HepG2 (cell line): ENCODE results near the gene TSC22D4. TPM values are rescaled to one million over a fixed set of nuclear protein-coding genes. Genes with fewer than 3 reads are reported as not detected.

ENCODE experiments used
- ATM ChIP-seq: fragments of 450-650 bp; IDR thresholded peaks from 2 replicates; pipeline ENCODE4 v1.7.1; 2017; ENCODE audit warnings: mild to moderate bottlenecking, borderline replicate concordance
- CEBPB ChIP-seq: IDR thresholded peaks from 2 replicates; pipeline ENCODE4 v1.6.1; 2011; ENCODE audit warnings: low read depth, low read length, improper control_type of control experiment, borderline replicate concordance
- E2F5 ChIP-seq: sonication (generic); formaldehyde crosslinking; conservative IDR thresholded peaks from 2 replicates; pipeline ENCODE4 v1.4.0; 2020; ENCODE audit warnings: missing genetic modification reagents
- FOXC1 ChIP-seq: sonication (generic); formaldehyde crosslinking; IDR thresholded peaks from 2 replicates; pipeline ENCODE4 v1.8.0; 2022; ENCODE audit warnings: mild to moderate bottlenecking, missing genetic modification reagents, borderline replicate concordance
- GABPB1 ChIP-seq: IDR thresholded peaks from 2 replicates; pipeline ENCODE4 v1.6.1; 2016; ENCODE audit warnings: mild to moderate bottlenecking, missing genetic modification reagents, moderate library complexity, missing compliant biosample characterization
- GLI4 ChIP-seq: sonication (generic); formaldehyde crosslinking; IDR thresholded peaks from 2 replicates; pipeline ENCODE4 v1.5.1; 2020; ENCODE audit warnings: missing genetic modification reagents, mild to moderate bottlenecking, moderate library complexity, borderline replicate concordance
- GLMP ChIP-seq: sonication (generic); formaldehyde crosslinking; IDR thresholded peaks from 2 replicates; pipeline ENCODE4 v1.9.0; 2021; ENCODE audit warnings: missing genetic modification reagents, mild to moderate bottlenecking, borderline replicate concordance
- NONO ChIP-seq, 2 experiments: fragments of 450-650 bp in 1 of 2; sonication (generic) in 1 of 2; formaldehyde crosslinking in 1 of 2; IDR thresholded peaks in 1 of 2; conservative IDR thresholded peaks in 1 of 2; 2 replicates each; pipeline versions ENCODE4 v1.6.1 to v1.8.0; 2017 to 2022; ENCODE audit warnings: mild to moderate bottlenecking in 1 of 2, missing genetic modification reagents in 1 of 2, moderate library complexity in 1 of 2
- ONECUT2 ChIP-seq: sonication (generic); formaldehyde crosslinking; IDR thresholded peaks from 2 replicates; pipeline ENCODE4 v1.4.0; 2020; ENCODE audit warnings: missing genetic modification reagents
- PITX1 ChIP-seq: sonication (generic); formaldehyde crosslinking; IDR thresholded peaks from 2 replicates; pipeline ENCODE4 v1.5.1; 2020; ENCODE audit warnings: mild to moderate bottlenecking, missing genetic modification reagents
- PLRG1 ChIP-seq: fragments of 450-650 bp; conservative IDR thresholded peaks from 2 replicates; pipeline ENCODE4 v1.6.1; 2016
- TOE1 ChIP-seq: sonication (generic); formaldehyde crosslinking; IDR thresholded peaks from 2 replicates; pipeline ENCODE4 v1.4.0; 2020; ENCODE audit warnings: mild to moderate bottlenecking, missing genetic modification reagents
- TRIM24 ChIP-seq: sonication (generic); formaldehyde crosslinking; IDR thresholded peaks from 2 replicates; pipeline ENCODE4 v1.8.0; 2022; ENCODE audit warnings: mild to moderate bottlenecking, missing genetic modification reagents
- ZBTB42 ChIP-seq: sonication (generic); formaldehyde crosslinking; IDR thresholded peaks from 2 replicates; pipeline ENCODE4 v1.5.0; 2020; ENCODE audit warnings: mild to moderate bottlenecking, missing genetic modification reagents
- ZFY ChIP-seq: sonication (generic); formaldehyde crosslinking; IDR thresholded peaks from 2 replicates; pipeline ENCODE4 v1.4.0; 2020; ENCODE audit warnings: missing genetic modification reagents
- ZFYVE20 ChIP-seq: sonication (generic); formaldehyde crosslinking; IDR thresholded peaks from 2 replicates; pipeline ENCODE4 v1.8.0; 2023; ENCODE audit warnings: low read depth, mild to moderate bottlenecking, moderate library complexity, missing genetic modification reagents, borderline replicate concordance
- ZMAT3 ChIP-seq: sonication (generic); formaldehyde crosslinking; conservative IDR thresholded peaks from 2 replicates; pipeline ENCODE4 v1.7.0; 2021; ENCODE audit warnings: missing genetic modification reagents
- ZMYM3 ChIP-seq: sonication (generic); formaldehyde crosslinking; IDR thresholded peaks from 2 replicates; pipeline ENCODE4 v1.5.1; 2020; ENCODE audit warnings: mild to moderate bottlenecking, missing genetic modification reagents
- ZNF652 ChIP-seq: IDR thresholded peaks from 2 replicates; pipeline ENCODE4 v1.6.1; 2016; ENCODE audit warnings: low read depth, borderline replicate concordance
- polyA plus RNA-seq, 8 experiments: library from polyadenylated mRNA; depleted of rRNA in 3 of 8; stranded (reverse) in 7 of 8; unstranded in 1 of 8; fragments of >200 nt; fragmentation: Illumina TruSeq in 4 of 8; extraction: Trizol in 4 of 8; gene quantifications; 2 replicates each; pipeline versions ENCODE4 v1.2.1 to v1.2.3, GENCODE V29; 2011 to 2016; ENCODE audit warnings: low read depth in 4 of 8, missing spikeins in 1 of 8, mixed read lengths in 1 of 8; ENCODE audit not compliant: insufficient read depth in 1 of 8
- total RNA-seq, 5 experiments: library from RNA; depleted of rRNA; stranded (reverse); fragments of >200 nt; fragmentation: Illumina TruSeq; extraction: Trizol; gene quantifications; 2 replicates each; pipeline ENCODE4 v1.2.3, GENCODE V29; 2016; ENCODE audit warnings: low read depth in 1 of 5
- TF ChIP-seq, protein P1 (sequence below): sonication (generic); formaldehyde crosslinking; IDR thresholded peaks from 2 replicates; pipeline ENCODE4 v1.4.0; 2020; ENCODE audit warnings: missing genetic modification reagents
- TF ChIP-seq, protein P2 (sequence below): IDR thresholded peaks from 2 replicates; pipeline ENCODE4 v1.6.1; 2016; ENCODE audit warnings: missing compliant biosample characterization, missing genetic modification reagents, borderline replicate concordance

The TSC22D4 gene
- total and polyA plus RNA-seq, 2 of the 13 experiments (the other 11 are each of a cell fraction or from before 2014, with no cell fraction given): 7.7 to 8.7 TPM

DNA sequence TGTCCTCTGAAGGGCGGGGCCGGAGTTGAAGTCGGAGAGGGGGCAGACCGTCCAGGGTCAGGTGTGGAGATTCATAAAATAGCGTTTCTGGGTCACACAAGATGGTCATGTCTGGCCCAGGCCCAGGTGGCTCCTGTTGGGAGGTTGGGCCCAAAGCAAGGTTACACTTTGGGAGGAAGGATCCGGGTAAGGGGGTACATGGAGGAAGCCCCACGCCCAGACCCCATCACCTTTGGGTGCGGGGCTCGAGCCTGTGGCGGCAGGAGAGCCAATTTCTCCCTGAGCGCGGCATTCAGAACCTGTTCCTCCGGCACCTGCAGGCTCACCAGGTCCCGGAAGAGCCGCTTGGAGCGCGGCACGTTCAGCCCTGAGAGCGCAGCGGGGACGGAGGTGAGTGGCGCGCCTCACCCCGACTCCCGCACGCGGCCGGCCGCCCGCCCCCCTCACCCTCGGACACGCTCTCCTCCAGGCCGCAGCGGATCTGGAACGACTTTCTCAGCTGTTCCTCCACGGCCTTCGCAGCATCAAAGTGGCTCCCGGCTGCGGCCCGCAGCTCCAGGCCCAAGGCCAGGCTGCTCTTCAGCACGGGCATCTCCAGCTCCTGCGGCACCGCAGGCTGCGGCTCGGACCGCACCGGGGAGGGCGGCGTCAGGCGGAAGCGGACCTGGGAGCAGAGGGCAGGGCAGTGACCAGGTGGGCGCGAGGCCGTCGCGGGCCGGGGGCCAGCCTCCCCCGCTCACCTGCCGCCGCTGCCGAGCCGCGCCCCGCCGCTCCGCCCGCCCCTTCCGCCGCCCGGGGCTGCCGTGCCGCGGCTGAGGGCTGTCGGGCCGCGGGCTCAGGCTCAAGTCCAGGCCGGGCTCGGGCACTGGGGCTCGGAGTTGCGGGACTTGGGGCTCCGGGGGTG lies 43.4 kb downstream of the TSC22D4 start (continued):
- TF ChIP-seq GLMP (CRISPR knock-in tag) (no peak), NONO (IDR thresholded peaks at IDR 0.05) (no peak), NONO (CRISPR knock-in tag; conservative IDR thresholded peaks at IDR 0.05) (peak; percentile 26), PITX1 (0 out of 2 replicates have a peak, but pooled peaks have one; percentile 22), FOXC1 (no peak), PLRG1 (no peak), CEBPB (no peak), ZBTB42 (CRISPR knock-in tag) (no peak), GABPB1 (CRISPR knock-in tag) (no peak; the same call in 1 of the 2 replicates), ONECUT2 (CRISPR knock-in tag) (peak; percentile 7; the same call in 1 of the 2 replicates), TRIM24 (CRISPR knock-in tag) (no peak), ZNF652 (CRISPR knock-in tag) (no peak), E2F5 (CRISPR knock-in tag) (no peak), ATM (no peak), ZMAT3 (CRISPR knock-in tag) (peak; percentile 80; the same call in 1 of the 2 replicates), TOE1 (CRISPR knock-in tag) (no peak; the same call in 1 of the 2 replicates), GLI4 (0 out of 2 replicates have a peak, but pooled peaks have one; percentile 23), ZFYVE20 (CRISPR knock-in tag) (peak; percentile 25; the same call in 1 of the 2 replicates), ZMYM3 (CRISPR knock-in tag) (no peak), ZFY (CRISPR knock-in tag) (peak; percentile 64)
- TF ChIP-seq, protein P1, sequence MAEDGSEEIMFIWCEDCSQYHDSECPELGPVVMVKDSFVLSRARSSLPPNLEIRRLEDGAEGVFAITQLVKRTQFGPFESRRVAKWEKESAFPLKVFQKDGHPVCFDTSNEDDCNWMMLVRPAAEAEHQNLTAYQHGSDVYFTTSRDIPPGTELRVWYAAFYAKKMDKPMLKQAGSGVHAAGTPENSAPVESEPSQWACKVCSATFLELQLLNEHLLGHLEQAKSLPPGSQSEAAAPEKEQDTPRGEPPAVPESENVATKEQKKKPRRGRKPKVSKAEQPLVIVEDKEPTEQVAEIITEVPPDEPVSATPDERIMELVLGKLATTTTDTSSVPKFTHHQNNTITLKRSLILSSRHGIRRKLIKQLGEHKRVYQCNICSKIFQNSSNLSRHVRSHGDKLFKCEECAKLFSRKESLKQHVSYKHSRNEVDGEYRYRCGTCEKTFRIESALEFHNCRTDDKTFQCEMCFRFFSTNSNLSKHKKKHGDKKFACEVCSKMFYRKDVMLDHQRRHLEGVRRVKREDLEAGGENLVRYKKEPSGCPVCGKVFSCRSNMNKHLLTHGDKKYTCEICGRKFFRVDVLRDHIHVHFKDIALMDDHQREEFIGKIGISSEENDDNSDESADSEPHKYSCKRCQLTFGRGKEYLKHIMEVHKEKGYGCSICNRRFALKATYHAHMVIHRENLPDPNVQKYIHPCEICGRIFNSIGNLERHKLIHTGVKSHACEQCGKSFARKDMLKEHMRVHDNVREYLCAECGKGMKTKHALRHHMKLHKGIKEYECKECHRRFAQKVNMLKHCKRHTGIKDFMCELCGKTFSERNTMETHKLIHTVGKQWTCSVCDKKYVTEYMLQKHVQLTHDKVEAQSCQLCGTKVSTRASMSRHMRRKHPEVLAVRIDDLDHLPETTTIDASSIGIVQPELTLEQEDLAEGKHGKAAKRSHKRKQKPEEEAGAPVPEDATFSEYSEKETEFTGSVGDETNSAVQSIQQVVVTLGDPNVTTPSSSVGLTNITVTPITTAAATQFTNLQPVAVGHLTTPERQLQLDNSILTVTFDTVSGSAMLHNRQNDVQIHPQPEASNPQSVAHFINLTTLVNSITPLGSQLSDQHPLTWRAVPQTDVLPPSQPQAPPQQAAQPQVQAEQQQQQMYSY: no peak
- TF ChIP-seq, protein P2, sequence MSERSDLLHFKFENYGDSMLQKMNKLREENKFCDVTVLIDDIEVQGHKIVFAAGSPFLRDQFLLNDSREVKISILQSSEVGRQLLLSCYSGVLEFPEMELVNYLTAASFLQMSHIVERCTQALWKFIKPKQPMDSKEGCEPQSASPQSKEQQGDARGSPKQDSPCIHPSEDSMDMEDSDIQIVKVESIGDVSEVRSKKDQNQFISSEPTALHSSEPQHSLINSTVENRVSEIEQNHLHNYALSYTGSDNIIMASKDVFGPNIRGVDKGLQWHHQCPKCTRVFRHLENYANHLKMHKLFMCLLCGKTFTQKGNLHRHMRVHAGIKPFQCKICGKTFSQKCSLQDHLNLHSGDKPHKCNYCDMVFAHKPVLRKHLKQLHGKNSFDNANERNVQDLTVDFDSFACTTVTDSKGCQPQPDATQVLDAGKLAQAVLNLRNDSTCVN: no peak
